Midbrain (tissue), 1 donor: ENCODE measurements around the gene LYZL6.
"Not testable (repeated sequence)": the region's sequence is repeated elsewhere in the genome, so short reads cannot be mapped to it uniquely, and the experiment has no call there.

Experiments
- DNase-seq: peaks from one replicate; lab custom pipeline; 2025; lab: John Stamatoyannopoulos, UW

Gene LYZL6

DNA sequence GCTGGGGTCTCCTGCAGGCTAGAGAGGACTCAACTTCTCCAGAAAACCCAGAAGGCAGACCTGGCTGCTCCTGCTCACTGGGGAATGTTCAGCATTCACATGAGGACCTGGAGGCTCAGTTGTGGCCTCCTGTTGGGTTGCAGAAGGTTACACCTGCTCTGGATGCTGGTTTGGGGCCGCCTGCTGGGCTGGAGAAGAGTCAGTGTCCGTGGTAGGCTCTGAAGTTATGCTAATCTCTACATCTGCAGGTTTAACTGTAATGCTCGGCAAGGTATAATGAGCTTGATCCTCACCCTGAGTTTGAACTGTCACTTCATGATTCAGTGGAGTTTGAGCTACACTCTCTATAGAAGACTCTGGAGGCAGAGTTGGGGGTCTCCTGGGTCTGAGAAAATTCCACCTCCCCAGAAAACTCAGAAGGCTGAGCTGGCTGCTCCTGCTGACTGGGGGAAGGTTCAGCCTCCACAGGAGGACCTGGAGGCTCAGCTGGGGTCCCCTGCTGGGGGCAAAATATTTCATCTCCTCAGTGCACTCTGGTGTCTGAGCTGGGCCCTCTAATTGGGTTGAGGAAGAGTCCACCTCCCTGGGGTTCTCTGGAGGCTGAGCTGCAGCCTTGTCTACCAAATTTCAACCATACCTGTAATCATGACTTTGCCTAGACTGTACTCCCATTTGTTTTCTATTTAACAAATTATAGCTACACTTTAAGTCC lies 36.4 kb downstream of the LYZL6 start:
- no peak for DNase-seq

DNA sequence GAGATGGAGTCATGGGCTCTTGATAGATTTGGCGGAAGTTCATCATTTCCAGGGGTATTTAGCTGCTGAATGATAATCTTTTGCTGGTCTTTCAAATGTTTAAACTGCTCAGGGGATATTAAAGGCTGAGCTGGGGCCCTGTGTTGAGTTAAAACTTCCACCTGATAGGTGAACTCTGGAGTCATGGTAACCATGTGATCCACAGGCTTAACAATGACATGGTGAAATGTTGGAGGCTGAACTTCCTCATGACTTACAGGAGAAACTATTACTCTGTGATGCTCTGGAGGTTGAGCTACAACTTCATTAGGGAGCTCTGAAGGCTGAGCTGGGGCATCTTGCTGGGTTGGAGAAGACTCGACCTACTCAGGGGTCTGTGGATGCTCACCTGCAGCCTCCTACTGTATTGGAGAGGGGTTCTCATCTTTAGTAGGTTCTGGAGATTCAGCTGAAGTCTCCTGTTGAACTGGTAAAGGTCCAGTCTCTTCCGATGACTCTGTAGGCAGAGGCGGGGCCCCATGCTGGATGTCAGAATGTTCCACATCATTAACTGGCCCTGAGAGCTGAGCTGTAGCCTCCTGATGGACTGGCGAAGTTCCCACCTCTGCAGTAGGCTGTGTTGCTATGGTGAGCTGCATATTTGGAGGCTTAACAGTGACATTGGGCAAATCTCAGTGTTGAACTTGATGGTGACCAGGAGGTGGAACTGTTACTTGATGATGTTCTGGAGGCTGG lies 37.2 kb downstream of the LYZL6 start:
- DNase-seq: no peak

DNA sequence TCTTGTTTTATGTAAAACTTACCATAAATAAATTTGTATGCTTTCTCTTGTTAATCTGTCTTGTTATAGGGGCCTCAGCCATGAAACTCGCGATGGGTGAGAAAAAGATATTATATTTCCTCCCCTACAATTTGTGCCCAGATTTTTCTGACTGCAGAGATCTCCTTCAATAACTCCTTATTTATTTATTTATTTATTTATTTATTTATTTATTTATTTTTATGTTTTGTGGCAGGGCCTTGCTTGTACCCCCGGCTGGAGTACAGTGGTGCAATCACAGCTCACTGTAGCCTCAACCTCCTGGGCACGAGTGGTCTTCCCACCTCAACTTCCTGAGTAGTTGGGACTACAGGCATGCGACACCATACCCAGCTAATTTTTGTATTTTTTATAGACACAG lies 40.1 kb downstream of the LYZL6 start:
- DNase-seq: no peak

DNA sequence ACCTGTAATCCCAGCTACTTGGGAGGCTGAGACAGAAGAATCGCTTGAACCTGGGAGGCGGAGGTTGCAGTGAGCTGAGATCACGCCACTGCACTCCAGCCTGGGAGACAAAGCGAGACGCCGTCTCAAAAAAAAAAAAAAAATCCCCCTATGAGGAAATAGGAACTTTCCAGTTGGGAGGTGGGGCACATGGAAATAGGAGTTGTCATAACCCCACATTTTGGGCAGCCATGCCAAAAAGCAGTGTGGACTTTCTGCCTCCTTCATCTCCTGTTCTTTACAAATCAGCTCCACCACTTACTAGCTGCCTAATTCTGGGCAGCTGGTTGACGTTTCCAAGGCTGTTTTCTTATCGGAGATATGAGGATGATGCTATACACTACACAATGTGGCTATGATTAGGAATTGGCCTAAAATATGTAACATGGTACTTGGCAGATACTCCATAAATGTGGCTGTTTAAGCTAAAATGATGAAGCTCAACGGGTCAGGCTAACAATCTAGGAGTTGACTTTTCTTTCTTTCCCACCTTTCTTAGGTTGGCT lies 41.8 kb downstream of the LYZL6 start:
- DNase-seq: no peak

DNA sequence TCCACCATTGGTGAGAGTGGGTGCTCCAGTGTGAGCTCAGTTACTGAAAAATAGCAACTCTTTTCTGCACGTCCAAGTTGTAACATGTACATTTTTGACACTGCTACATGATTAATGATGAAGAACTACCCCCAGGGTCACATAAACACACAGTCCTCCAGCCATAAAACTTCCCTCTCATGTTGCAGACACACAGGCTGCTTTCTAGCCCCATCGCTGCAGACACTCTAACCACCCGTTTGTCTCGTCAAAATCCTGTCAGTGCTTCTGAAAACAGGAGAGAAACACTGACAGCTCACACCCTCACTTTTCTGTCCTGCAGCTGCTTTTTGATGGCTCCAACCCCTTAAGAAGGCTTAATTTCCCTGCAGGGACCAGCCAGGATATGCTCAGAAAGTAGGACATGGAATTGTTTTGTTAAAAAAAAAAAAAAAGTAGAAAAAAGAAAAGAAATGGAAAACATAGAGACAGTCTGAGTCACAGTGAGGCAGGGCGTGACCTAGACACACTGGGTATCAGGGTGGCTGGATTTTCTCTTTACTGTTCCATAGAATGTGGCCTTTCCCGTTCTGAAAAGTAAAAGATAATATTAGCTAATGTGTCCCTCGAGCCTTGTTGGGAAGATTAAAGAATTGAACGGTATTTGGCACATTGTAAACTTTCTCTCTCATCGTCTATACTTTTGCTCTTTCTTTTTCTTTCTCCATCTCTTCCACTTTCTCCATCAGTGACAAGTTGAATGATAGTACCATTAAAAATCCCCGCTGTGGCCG lies 42.6 kb downstream of the LYZL6 start:
- DNase-seq: no peak

DNA sequence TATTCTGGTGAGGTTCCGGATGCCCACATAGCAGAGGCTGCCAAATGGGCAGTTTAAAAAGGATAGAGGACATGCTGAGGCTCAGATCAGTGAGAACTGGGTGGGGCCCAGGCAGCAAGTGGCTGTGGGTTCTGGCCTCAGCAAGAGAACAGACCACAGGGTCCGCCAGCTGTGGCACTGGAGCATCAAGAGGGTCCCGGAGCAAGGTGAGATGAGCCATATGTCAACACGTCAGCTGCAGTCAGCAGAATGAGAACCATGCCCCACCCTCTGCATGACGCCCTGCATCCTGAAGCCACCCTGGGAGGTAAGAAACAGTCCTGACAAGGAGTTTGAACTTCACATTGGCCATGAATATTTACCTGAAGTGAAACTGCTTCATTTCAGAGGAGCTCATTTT lies 43.2 kb downstream of the LYZL6 start:
- DNase-seq: no peak

DNA sequence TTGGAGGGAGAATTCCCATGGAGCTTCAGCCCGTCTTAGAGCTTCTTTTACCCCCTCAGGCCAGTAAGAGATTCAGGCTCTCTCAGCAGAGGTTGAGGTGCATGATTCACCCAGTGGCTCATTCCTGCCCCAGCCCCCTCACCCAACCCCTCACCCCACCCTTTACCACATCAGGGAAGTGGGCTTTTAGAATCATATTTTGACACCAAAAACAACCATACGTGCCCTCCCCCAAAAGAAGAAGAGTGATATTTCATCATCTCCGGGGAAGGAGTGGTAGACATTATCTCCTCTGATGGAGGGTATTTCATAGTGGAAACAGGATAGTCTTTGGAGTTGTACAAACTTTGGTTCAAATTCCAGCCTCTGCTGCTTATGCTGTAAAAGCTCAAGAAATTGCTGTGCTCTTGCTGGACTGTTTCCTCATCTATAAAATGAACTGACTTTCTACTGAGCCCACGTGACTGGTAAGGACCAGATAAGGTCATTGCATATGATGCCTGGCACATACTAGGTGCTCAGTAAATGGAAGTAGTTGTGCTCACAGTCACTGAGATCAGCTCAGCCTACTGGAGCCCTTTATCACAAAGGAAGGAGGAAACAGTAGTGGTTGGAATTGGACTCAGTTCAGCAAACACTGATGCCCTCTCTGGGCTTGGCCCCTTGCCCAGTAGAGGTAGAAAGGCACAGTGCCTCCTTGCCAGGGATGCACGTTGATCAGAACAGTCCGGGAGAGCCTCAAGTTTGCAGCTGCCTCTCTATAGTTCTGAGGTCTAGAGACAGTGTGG lies 45.0 kb downstream of the LYZL6 start:
- DNase-seq: no peak

DNA sequence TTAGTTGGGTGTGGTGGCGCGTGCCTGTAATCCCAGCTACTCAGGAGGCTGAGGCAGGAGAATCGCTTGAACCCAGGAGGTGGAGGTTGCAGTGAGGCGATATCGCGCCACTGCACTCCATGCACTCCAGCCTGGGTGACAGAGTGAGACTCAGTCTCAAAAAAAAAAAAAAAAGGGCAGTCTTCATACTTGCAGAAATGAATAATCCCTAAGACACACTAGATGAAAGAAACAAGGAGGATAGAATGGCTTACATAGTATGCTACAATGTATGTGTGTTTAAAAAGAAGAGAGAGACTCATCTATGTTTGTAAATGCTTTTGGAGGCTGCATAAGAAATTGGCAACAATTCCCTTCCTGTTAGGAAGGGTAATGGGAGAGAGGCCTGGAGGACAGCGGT lies 45.7 kb downstream of the LYZL6 start:
- not testable (repeated sequence) for DNase-seq

DNA sequence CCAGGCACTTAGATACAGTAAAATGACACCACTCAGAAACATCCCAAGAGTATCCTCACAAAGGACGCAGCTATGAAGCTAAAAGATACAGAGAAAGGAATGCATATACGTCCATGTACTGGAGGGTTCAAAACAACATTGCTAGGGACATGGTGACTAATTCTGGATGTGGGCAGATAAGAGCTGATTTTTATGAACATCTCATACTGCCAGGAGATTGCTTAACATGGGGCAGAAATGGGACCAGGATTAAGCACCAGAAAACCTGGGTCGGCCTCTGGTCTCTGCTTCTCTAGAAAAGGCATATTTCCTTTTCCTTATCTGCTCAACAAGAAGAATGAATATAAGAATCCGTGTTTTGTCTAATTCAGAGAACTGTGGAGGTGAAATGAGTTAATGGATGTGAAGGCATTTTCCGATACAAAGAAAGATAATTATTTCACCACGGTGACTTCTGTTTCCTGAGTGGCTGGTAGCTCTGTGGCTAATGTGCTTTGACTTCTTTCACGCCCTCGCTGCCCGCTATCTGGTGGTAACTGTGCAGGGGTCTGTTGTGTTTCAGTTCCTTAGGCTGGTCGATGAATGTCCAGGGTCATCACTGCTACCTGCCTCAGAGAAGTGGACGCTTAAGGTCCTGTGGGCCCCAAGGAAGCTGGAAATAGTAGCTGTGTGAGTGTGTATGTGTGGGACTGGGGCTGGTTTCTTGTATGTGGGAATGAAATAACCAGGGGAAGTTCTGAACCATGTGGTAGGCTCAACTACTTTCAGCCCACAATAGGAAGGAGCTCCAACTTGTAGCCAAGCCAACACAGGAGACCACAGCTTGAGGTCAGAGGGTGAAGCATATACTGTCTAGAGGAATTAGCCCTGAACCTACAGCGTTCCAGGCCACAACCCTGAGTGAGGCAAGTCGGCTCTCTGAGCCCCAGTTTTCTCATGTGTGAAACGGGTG lies 47.6 kb downstream of the LYZL6 start:
- DNase-seq: no peak

DNA sequence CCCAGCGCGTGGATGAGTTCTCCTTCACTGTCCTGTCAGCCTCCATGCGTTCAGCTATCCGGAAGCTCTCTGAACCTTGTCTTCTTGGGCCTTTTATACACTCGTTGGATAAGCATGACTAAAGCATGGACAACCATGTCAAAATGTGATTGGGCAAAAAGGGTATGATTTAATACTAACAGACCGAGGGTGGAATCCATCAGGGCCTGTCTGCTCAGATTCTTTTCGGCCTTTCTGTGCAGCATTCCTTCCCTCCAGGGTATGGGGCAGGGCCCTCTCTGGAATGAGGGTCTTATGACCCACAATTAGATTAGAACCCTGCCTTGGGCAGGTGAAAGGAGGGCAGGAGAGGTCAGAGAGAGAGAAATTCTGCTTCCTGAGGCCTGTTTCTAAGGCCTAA lies 49.3 kb downstream of the LYZL6 start:
- DNase-seq: no peak

DNA sequence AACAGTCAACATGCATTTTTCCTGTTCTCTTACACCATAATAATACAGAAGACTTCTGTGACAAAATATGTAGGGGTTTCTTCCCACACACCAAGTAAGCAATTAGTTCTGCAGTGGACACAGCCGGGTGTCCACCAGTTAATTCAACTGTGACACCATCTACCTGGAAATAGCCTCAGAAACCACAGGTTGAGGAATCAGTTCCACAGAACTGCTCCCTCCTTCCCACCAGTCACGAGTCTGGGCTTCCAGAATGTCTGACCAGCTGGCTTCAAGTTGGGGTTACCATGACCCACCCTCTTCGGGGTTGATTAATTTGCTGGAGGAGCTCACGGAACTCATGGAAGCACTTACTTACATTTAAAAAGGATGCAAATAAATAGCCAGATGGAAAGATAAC lies 49.8 kb downstream of the LYZL6 start:
- no peak for DNase-seq

DNA sequence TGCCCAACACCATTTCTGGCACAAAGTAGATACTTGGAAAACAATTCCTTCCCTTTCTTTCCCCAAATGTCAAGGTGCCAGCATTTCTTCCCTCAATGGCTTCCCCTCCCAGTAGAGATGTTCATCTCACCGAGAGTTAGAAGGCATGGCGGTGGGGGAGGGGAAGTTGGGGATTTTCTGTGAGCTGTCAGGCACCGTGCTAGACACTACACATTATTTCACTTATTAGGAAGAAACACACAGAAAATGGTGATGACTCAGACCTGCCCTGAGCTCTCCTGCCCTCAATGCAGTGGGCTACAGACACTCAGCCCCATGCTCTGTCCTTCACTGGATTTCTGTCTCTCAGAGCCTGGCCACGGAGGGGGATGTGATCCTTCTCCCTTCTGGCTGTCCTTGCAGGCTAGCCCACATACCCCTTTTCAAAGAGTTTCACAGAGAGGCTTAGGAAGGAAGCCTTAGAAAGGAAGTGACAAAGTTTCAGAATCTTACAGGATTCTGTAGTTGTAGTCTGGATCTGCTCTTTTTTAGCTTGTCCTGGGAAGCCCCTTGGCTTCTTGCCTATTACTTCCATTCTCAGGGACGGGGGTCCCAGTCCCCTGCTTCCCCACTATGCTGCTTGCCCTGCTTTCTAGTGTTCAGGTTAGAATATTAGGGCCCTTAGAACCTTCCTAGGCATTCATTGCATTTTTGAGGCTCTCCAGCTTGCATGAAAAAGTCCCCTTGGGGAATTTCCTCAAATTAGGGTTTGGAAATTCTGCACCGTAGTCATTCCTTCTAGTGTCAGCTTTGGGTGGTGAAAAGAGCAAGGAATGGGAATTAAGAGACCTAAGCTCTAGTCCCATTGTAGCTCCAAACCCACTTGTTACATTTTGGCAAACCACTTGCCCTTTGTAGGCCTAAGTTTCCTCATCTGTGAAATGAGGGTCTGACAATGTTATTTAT lies 51.1 kb downstream of the LYZL6 start:
- DNase-seq: no peak

DNA sequence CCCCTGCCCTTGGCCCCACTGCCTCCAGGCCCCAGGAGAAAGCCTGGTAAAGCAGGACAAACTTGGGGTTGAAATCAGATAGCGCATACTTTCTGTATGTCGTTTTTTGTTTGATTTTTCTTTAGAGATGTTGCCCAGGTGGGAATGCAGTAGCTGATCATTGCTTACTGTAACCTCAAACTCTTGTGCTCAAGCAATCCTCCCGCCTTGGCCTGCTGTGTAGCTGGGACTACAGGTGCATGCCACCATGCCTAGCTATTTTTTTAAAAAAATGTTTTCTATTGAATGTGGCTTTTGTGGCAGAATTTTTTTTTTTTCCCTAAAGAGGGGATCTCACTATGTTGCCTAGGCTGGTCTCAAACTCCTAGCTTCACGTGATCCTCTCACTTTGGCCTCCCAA lies 52.2 kb downstream of the LYZL6 start:
- DNase-seq: no peak

DNA sequence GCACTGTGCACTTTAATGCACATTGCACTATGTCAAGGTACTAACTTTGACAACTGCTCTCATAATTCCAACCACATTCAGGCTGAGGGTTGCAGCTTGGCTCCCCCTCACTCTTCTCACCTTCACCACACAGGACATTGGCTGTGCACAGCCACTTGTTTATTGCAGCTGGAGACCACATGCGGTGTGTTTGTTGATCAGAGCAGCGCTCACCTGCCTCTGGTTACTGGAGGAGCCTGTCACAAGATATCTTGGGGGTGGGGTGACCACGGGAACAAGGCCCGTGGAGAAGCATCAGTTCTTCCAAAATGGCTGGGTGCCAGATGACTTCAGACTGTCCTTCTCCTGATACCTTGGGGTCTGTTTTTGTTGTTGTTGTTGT lies 52.7 kb downstream of the LYZL6 start:
- DNase-seq: no peak

DNA sequence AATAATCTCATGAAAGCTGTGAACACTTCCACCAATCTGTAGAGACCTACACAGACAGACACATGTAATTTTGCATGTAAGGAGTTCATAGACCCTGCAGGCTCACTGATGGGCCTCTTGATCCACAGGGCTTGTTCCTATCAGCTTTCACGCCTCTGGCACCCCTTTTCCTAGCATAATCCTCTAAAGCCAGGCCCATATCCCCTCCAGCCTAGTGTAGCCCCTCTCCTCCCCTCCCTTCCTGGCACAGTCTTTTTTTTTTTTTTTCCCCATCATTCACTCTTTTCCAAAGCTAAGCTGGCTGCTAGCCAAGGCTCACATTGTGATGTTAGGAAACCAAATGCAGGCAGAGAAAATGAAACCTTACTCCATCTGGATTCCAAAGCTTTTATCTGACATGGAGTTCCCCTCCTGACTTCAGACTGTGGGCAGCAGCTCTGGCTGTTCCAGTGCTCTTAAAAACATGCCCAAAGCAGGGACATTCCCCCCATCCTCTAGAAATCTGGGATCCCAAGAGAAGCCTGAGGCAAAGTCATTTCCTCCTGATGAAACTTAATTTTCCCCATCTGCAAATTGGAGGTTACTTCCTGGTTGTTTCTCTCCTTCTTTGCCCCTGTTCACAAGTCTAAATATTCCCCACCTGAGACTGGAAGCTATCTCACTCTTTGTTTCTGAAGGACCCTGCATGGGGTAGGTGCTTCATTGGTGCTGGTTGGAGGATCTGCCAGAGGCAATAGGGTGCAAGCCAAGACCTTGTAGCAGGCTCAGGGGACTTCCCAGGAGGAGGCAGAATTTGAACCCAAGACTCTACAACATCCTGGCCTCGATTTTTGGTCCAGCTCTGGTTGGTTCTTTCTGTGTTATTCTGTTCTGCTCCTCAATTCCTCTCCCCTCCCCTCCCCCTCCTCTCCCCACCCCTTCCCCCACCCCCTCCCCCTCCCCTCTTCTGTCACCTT lies 53.4 kb downstream of the LYZL6 start:
- peak; percentile 1 for DNase-seq

DNA sequence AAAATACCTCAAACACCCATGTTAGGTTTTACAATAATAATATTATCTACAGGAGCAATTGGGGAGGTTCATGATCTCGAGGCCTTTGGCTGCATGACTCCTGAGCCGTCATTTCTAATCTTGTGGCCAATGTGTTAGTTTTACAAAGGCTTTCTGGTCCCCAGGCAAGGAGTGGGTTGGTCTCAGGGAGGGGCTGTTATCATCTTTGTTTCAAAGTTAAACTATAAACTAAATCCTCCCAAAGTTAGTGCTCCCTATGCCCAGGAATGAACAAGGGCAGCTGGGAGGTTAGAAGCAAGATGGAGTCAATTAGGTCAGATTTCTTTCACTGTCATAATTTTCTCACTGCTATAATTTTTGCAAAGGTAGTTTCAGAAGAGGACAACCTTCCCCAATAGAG lies 54.3 kb downstream of the LYZL6 start:
- DNase-seq: no peak
